OCI-LY1 (cell line): ENCODE results near the gene MFSD6.
"Not testable (repeated sequence)": the region's sequence is repeated elsewhere in the genome, so short reads cannot be mapped to it uniquely, and the experiment has no call there.

Experiments
- H2AFZ ChIP-seq: fragments of 200-600 bp; sonication (generic), shearing (Covaris generic); 2 replicates; pipeline ENCODE4 v1.6.0; 2014; ENCODE audit warnings: antibody characterized with exemption, mild to moderate bottlenecking, low read length
- H3F3A ChIP-seq: fragments of 200-600 bp; sonication (generic), shearing (Covaris generic); 2 replicates; pipeline ENCODE4 v1.6.0; 2014; ENCODE audit warnings: mild to moderate bottlenecking, antibody characterized with exemption, low read length, moderate library complexity; ENCODE audit not compliant: insufficient read depth
- H3K27ac ChIP-seq: fragments of 200-600 bp; sonication (generic); 2 replicates; pipeline ENCODE4 v1.5.1; 2014; ENCODE audit warnings: low read length, mixed run types, mild to moderate bottlenecking, low read depth; ENCODE audit not compliant: poor library complexity, severe bottlenecking
- H3K27me3 ChIP-seq: fragments of 200-600 bp; sonication (generic); 2 replicates; pipeline ENCODE4 v1.6.0; 2014; ENCODE audit warnings: antibody characterized with exemption, mild to moderate bottlenecking, low read length, moderate library complexity; ENCODE audit not compliant: insufficient read depth
- H3K36me3 ChIP-seq: fragments of 200-600 bp; sonication (generic); 2 replicates; pipeline ENCODE4 v1.6.1; 2014; ENCODE audit warnings: mild to moderate bottlenecking, antibody characterized with exemption, low read length, moderate library complexity, mixed read lengths; ENCODE audit not compliant: insufficient read depth
- H3K4me1 ChIP-seq: fragments of 200-600 bp; sonication (generic); 2 replicates; pipeline ENCODE4 v1.5.1; 2014; ENCODE audit warnings: mild to moderate bottlenecking, low read length, moderate library complexity; ENCODE audit not compliant: insufficient read depth, severe bottlenecking
- H3K4me2 ChIP-seq: fragments of 200-600 bp; sonication (generic), shearing (Covaris generic); 2 replicates; pipeline ENCODE4 v1.6.1; 2014; ENCODE audit warnings: low read length
- H3K4me3 ChIP-seq: fragments of 200-600 bp; sonication (generic); 2 replicates; pipeline ENCODE4 v1.5.1; 2014; ENCODE audit warnings: low read length, low read depth, mild to moderate bottlenecking, mixed read lengths; ENCODE audit not compliant: poor library complexity, severe bottlenecking
- H3K79me2 ChIP-seq: fragments of 200-600 bp; shearing (Covaris generic); 2 replicates; pipeline ENCODE4 v1.6.1; 2016; ENCODE audit warnings: mixed run types, low read length, mixed read lengths; ENCODE audit not compliant: insufficient read depth
- H3K9ac ChIP-seq: fragments of 200-600 bp; sonication (generic), shearing (Covaris generic); 2 replicates; pipeline ENCODE4 v1.6.1; 2014; ENCODE audit warnings: mild to moderate bottlenecking, low read length, mixed read lengths
- H3K9me2 ChIP-seq: fragments of 200-600 bp; sonication (generic), shearing (Covaris generic); 2 replicates; pipeline ENCODE4 v1.6.1; 2014; ENCODE audit warnings: low read depth, mild to moderate bottlenecking, low read length, mixed read lengths
- H3K9me3 ChIP-seq: fragments of 200-600 bp; shearing (Covaris generic); 2 replicates; pipeline ENCODE4 v1.6.1; 2014; ENCODE audit warnings: low read length, mixed read lengths
- H4K20me1 ChIP-seq: fragments of 200-600 bp; sonication (generic), shearing (Covaris generic); 2 replicates; pipeline ENCODE4 v1.6.0; 2016; ENCODE audit warnings: mild to moderate bottlenecking, low read length; ENCODE audit not compliant: insufficient read depth
- CTCF ChIP-seq: fragments of 200-600 bp; sonication (generic), shearing (Covaris generic); IDR thresholded peaks from 2 replicates; pipeline ENCODE4 v1.5.1; 2017; ENCODE audit warnings: mild to moderate bottlenecking, antibody characterized with exemption, low read length, moderate library complexity, mixed read lengths
- EZH2 ChIP-seq: fragments of 200-600 bp; sonication (generic), shearing (Covaris generic); IDR thresholded peaks from 2 replicates; pipeline ENCODE4 v1.8.0; 2017; ENCODE audit warnings: borderline replicate concordance, mixed run types, mild to moderate bottlenecking, antibody characterized with exemption, low read length, moderate library complexity, mixed read lengths

Gene MFSD6

DNA sequence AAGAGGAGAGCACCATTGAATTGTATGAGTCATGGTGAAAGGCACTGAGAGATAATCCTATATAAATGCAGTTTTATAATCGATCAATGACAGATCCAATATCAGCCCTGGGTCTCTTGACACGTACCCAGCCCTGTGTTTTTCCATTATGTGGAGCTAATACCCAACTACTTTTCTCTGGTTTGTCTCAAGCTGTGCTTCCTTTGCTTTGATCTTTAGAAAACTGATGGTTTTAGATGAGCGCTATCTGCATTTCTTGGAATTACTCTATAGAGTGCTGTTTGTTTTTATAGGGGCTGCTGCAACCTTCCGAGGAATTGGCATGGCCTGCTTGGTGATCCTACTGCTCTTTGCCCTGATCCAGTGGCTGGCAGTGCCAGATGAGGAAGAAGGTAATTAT lies 81.3 kb downstream of the MFSD6 start:
- Histone ChIP-seq H3F3A (no peaks in the 10 kb centered on the region), H3K9me2 (no peaks in the 10 kb centered on the region), H3K27ac (no peak overlapping the region), H3K79me2 (no peaks in the 10 kb centered on the region), H3K27me3 (no peaks in the 10 kb centered on the region), H3K36me3 (peaks cover 16% of the 10 kb centered on the region), H3K4me3 (no peak overlapping the region), H3K9ac (no peak overlapping the region), H3K4me2 (no peak overlapping the region), H3K9me3 (no peaks in the 10 kb centered on the region), H3K4me1 (no peaks in the 10 kb centered on the region), H4K20me1 (no peaks in the 10 kb centered on the region), H2AFZ (no peak overlapping the region)
- TF ChIP-seq CTCF: no peak
- no peak for TF ChIP-seq EZH2

DNA sequence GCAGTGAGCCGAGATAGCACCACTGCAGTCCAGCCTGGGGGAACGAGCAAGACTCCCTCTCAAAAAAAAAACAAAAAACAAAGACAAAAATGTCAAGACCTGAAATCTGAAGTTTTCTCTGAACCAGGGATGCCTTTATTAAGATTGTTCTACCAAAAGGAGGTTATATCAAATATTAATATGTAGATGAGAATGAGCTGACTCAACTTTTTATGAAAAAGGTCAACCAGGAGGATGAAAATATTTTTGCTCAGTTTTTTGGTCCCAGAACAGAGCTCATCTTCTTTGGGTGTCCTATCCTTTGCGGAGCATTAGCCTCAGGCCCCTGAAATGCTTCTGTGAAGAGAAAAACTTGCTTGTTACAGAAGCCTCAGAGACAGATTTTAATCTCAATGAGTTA lies 82.3 kb downstream of the MFSD6 start:
- Histone ChIP-seq H3K9ac (no peak overlapping the region), H3K9me2 (no peaks in the 10 kb centered on the region), H3K27me3 (no peaks in the 10 kb centered on the region), H3K4me2 (no peak overlapping the region), H3F3A (no peaks in the 10 kb centered on the region), H3K79me2 (no peaks in the 10 kb centered on the region), H3K4me1 (no peaks in the 10 kb centered on the region), H3K9me3 (no peaks in the 10 kb centered on the region), H4K20me1 (no peaks in the 10 kb centered on the region), H3K4me3 (no peak overlapping the region), H3K36me3 (peaks cover 16% of the 10 kb centered on the region), H2AFZ (no peak overlapping the region), H3K27ac (no peak overlapping the region)
- TF ChIP-seq EZH2 (no peak), CTCF (no peak)

GRCh38 chr2:190493095-190493494 lies 84.9 kb downstream of the MFSD6 start:
- H3K4me2 ChIP-seq: no peak overlapping the region

GRCh38 chr2:190494600-190495227 lies 86.6 kb downstream of the MFSD6 start:
- H3K27me3 ChIP-seq, H4K20me1 ChIP-seq, H2AFZ ChIP-seq, H3K4me2 ChIP-seq, H3K79me2 ChIP-seq, H3K4me3 ChIP-seq, H3K4me1 ChIP-seq, H3K9ac ChIP-seq, H3K9me2 ChIP-seq, H3K27ac ChIP-seq, H3K9me3 ChIP-seq, H3F3A ChIP-seq: not testable (repeated sequence)
- H3K36me3 ChIP-seq: peaks cover 18% of the 10 kb centered on the region

More at GRCh38 chr2:190493095-190493494, 84.9 kb downstream of the MFSD6 start:
- no peaks in the 10 kb centered on the region for H3F3A ChIP-seq
- no peak overlapping the region for H2AFZ ChIP-seq
- no peaks in the 10 kb centered on the region for H3K4me1 ChIP-seq
- no peaks in the 10 kb centered on the region for H3K27me3 ChIP-seq
- H3K27ac ChIP-seq: no peak overlapping the region
- no peak overlapping the region for H3K4me3 ChIP-seq
- no peaks in the 10 kb centered on the region for H3K79me2 ChIP-seq
- H3K9me2 ChIP-seq: no peaks in the 10 kb centered on the region
- H3K9me3 ChIP-seq: no peaks in the 10 kb centered on the region
- TF ChIP-seq EZH2 (no peak), CTCF (no peak)
- H3K9ac ChIP-seq: no peak overlapping the region
- peaks cover 19% of the 10 kb centered on the region for H3K36me3 ChIP-seq
- H4K20me1 ChIP-seq: no peaks in the 10 kb centered on the region
